OCI-LY3 (cell line): ENCODE measurements around the gene FCER1G.

ENCODE experiments used
- H2AFZ ChIP-seq: fragments of 200-600, 300-600 bp; shearing (Covaris generic); 2 replicates; pipeline ENCODE4 v1.6.0; 2014; ENCODE audit warnings: antibody characterized with exemption, low read depth, low read length
- H3K27ac ChIP-seq: fragments of 200-600, 300-600 bp; sonication (generic); 2 replicates; pipeline ENCODE4 v1.5.1; 2014; ENCODE audit warnings: mild to moderate bottlenecking, low read length, moderate library complexity, mixed read lengths
- H3K27me3 ChIP-seq: fragments of 200-600, 300-600 bp; sonication (generic); 2 replicates; pipeline ENCODE4 v1.6.1; 2014; ENCODE audit warnings: low read depth, low read length, mixed read lengths
- H3K36me3 ChIP-seq: fragments of 200-600, 300-600 bp; sonication (generic); replicated peaks from 2 replicates; pipeline ENCODE3; 2014; ENCODE audit warnings: low read depth, low read length, mixed read lengths
- H3K4me1 ChIP-seq: fragments of 300-600, 200-600 bp; sonication (generic); 2 replicates; pipeline ENCODE4 v1.6.1; 2014; ENCODE audit warnings: low read length, mixed read lengths
- H3K4me2 ChIP-seq: fragments of 200-600, 300-600 bp; sonication (generic); 2 replicates; pipeline ENCODE4 v1.6.1; 2014; ENCODE audit warnings: low read length, mixed read lengths
- H3K4me3 ChIP-seq: fragments of 300-600, 200-600 bp; sonication (generic); 2 replicates; pipeline ENCODE4 v1.5.1; 2014; ENCODE audit warnings: antibody characterized with exemption, mild to moderate bottlenecking, low read length, moderate library complexity
- H3K79me2 ChIP-seq: fragments of 300-600, 200-600 bp; shearing (Covaris generic); 2 replicates; pipeline ENCODE4 v1.6.1; 2014; ENCODE audit warnings: mild to moderate bottlenecking, low read length, mixed read lengths
- H3K9ac ChIP-seq: fragments of 300-600, 200-600 bp; shearing (Covaris generic); 2 replicates; pipeline ENCODE4 v1.6.0; 2014; ENCODE audit warnings: mild to moderate bottlenecking, low read length, moderate library complexity
- H3K9me3 ChIP-seq: fragments of 200-600, 300-600 bp; shearing (Covaris generic); 2 replicates; pipeline ENCODE4 v1.6.1; 2014; ENCODE audit warnings: low read length, mixed read lengths; ENCODE audit not compliant: insufficient read depth
- H4K20me1 ChIP-seq: fragments of 200-600, 300-600 bp; sonication (generic); 2 replicates; pipeline ENCODE4 v1.6.1; 2016; ENCODE audit warnings: low read length, mixed read lengths; ENCODE audit not compliant: insufficient read depth
- CTCF ChIP-seq: fragments of 200-600, 300-600 bp; sonication (generic); IDR thresholded peaks from 2 replicates; pipeline ENCODE4 v1.5.1; 2014; ENCODE audit warnings: antibody characterized with exemption, low read length, low read depth
- EZH2phosphoT487 ChIP-seq: fragments of 200-600 bp; shearing (Covaris generic); IDR thresholded peaks from 2 replicates; pipeline ENCODE4 v1.6.1; 2018; ENCODE audit warnings: antibody characterized with exemption, mixed run types, low read depth

FCER1G gene

GRCh38 chr1:161191971-161192370, 23.1 kb upstream of the FCER1G start:
- Histone ChIP-seq H3K9ac (peak overlapping the region; percentile 2; the same call in 1 of the 2 replicates), H3K27ac (no peak overlapping the region), H3K4me1 (peaks cover 37% of the 10 kb centered on the region)

GRCh38 chr1:161192476-161193465, 22.3 kb upstream of the FCER1G start:
- Histone ChIP-seq H3K4me1 (peaks cover 29% of the 10 kb centered on the region), H3K4me2 (peak overlapping the region; percentile 39), H3K27me3 (no peaks in the 10 kb centered on the region), H3K27ac (no peak overlapping the region), H2AFZ (peak overlapping the region; percentile 91), H3K36me3 (no peaks in the 10 kb centered on the region), H3K79me2 (no peaks in the 10 kb centered on the region), H3K9ac (peak overlapping the region; percentile 2; the same call in 1 of the 2 replicates), H3K9me3 (no peaks in the 10 kb centered on the region), H3K4me3 (no peak overlapping the region), H4K20me1 (no peaks in the 10 kb centered on the region)
- peak; percentile 96 for TF ChIP-seq CTCF
- no peak for TF ChIP-seq EZH2phosphoT487

More at GRCh38 chr1:161191971-161192370, 23.1 kb upstream of the FCER1G start:
- Histone ChIP-seq H3K4me2 (no peak overlapping the region), H3K36me3 (no peaks in the 10 kb centered on the region), H3K79me2 (no peaks in the 10 kb centered on the region), H3K4me3 (no peak overlapping the region), H2AFZ (no peak overlapping the region), H3K9me3 (no peaks in the 10 kb centered on the region), H3K27me3 (no peaks in the 10 kb centered on the region), H4K20me1 (no peaks in the 10 kb centered on the region)
- TF ChIP-seq EZH2phosphoT487 (no peak), CTCF (no peak)

GRCh38 chr1:161193561-161194235, 21.4 kb upstream of the FCER1G start:
- no peak overlapping the region for H3K9ac ChIP-seq
- no peak overlapping the region for H3K4me2 ChIP-seq
- no peaks in the 10 kb centered on the region for H3K79me2 ChIP-seq
- H3K27me3 ChIP-seq: no peaks in the 10 kb centered on the region
- H3K36me3 ChIP-seq: no peaks in the 10 kb centered on the region
- no peak overlapping the region for H3K27ac ChIP-seq
- H3K4me1 ChIP-seq: peaks cover 29% of the 10 kb centered on the region
- H3K9me3 ChIP-seq: no peaks in the 10 kb centered on the region
- no peak overlapping the region for H2AFZ ChIP-seq
- TF ChIP-seq CTCF: no peak
- no peak for TF ChIP-seq EZH2phosphoT487
- H3K4me3 ChIP-seq: no peak overlapping the region
- H4K20me1 ChIP-seq: no peaks in the 10 kb centered on the region

GRCh38 chr1:161195171-161195570, 19.9 kb upstream of the FCER1G start:
- Histone ChIP-seq H3K9ac (peak overlapping the region; percentile 22; the same call in 1 of the 2 replicates), H3K79me2 (no peaks in the 10 kb centered on the region), H4K20me1 (no peaks in the 10 kb centered on the region), H3K9me3 (no peaks in the 10 kb centered on the region), H3K4me1 (peaks cover 32% of the 10 kb centered on the region), H3K27me3 (no peaks in the 10 kb centered on the region), H2AFZ (peak overlapping the region; percentile 60; the same call in 1 of the 2 replicates), H3K27ac (peak overlapping the region; percentile 64), H3K4me3 (peak overlapping the region; percentile 41), H3K36me3 (no peaks in the 10 kb centered on the region), H3K4me2 (peak overlapping the region; percentile 67)
- TF ChIP-seq EZH2phosphoT487 (no peak), CTCF (no peak)
